ENCODE data around the gene POLR3GL. TPM values are rescaled to one million over a fixed set of nuclear protein-coding genes. Genes with fewer than 3 reads are reported as not detected.

Gene POLR3GL
- polyA plus RNA-seq, 6 donors from 2014 or later: 79.5 to 202 (median 91.7) TPM

- Mint-ChIP-seq H3K9me3 (no peaks in the 10 kb centered on the region), H3K27me3 (no peaks in the 10 kb centered on the region), H3K4me1 (peaks cover 67 to 77% (median 75%) of the 10 kb centered on the region in 3 donors), H3K27ac (peak overlapping the region; percentile 82 to 99 (median 94)), H3K4me3 (peak overlapping the region; percentile 87 to 100 (median 98)), H3K36me3 (peaks cover 41 to 44% of the 10 kb centered on the region in 2 donors)
- DNase-seq (no peak), ATAC-seq (ENCODE audit: low read depth in 2 of 2) (no peak)
Measured at GRCh38 chr1:145994391-145995120, 30.1 kb downstream of the POLR3GL start.

GRCh38 chr1:145995148-145995881 lies 30.8 kb downstream of the POLR3GL start:
- Mint-ChIP-seq H3K27ac (peak overlapping the region; percentile 82 to 99 (median 94)), H3K4me3 (peak overlapping the region; percentile 87 to 100 (median 98)), H3K27me3 (no peaks in the 10 kb centered on the region), H3K36me3 (peaks cover 41 to 44% of the 10 kb centered on the region in 2 donors), H3K9me3 (no peaks in the 10 kb centered on the region), H3K4me1 (peaks cover 70 to 80% (median 76%) of the 10 kb centered on the region in 3 donors)
- ATAC-seq (ENCODE audit: low read depth in 2 of 2) (no peak), DNase-seq (no peak)

DNA sequence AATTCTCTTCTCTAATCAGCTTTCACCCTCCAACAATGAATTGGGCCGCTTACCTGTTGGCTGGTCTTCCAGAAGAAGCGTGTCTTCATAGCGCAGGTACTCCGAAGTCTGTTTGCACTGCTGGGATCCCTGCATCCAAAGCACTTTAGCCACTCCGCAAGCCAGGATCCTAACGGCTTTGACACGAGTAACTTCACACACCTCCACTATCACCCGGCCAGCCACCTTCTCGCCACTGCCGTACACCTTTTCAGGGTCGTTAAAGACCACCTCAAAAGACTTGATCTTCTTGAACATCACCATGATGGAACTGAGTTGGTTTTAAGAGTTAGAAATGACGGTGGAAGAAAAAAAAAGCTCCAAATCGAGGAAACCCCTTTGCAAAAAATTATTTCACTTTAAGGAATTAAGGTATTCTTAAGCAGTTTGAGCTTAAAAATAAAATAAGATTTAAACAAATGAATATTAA lies 31.5 kb downstream of the POLR3GL start:
- DNase-seq (no peak), ATAC-seq (ENCODE audit: low read depth in 2 of 2) (no peak)
- Mint-ChIP-seq H3K4me1 (peaks cover 65 to 73% (median 71%) of the 10 kb centered on the region in 3 donors), H3K36me3 (peaks cover 41 to 44% of the 10 kb centered on the region in 2 donors), H3K4me3 (peak overlapping the region; percentile 87 to 100 (median 98)), H3K9me3 (no peaks in the 10 kb centered on the region), H3K27ac (peak overlapping the region; percentile 81 to 99 (median 96)), H3K27me3 (no peaks in the 10 kb centered on the region)

- Mint-ChIP-seq H3K4me1 (peaks cover 67 to 73% (median 71%) of the 10 kb centered on the region in 3 donors), H3K4me3 (peak within 1 kb of the TSS; percentile 87 to 100 (median 98)), H3K27me3 (no peaks in the 10 kb centered on the region), H3K27ac (peak within 1 kb of the TSS; percentile 94 to 99 (median 98)), H3K36me3 (peaks cover 41 to 44% of the 10 kb centered on the region in 2 donors), H3K9me3 (no peaks in the 10 kb centered on the region)
- peak; percentile 81 to 83 for ATAC-seq (ENCODE audit: low read depth in 2 of 2)
- DNase-seq: peak; percentile 86
Measured at GRCh38 chr1:145996433-145997015, 32.0 kb downstream of the POLR3GL start, which contains the start of gene TXNIP. TXNIP (minus strand) TSS chr1:145996579; CDS start chr1:145996266, 313 bp downstream.

GRCh38 chr1:145997016-145997717 lies 32.7 kb downstream of the POLR3GL start:
- Mint-ChIP-seq H3K27me3 (no peaks in the 10 kb centered on the region), H3K36me3 (peaks cover 41 to 44% of the 10 kb centered on the region in 2 donors), H3K27ac (peak overlapping the region; percentile 94 to 99 (median 98)), H3K4me3 (peak overlapping the region; percentile 87 to 100 (median 98)), H3K9me3 (no peaks in the 10 kb centered on the region), H3K4me1 (peaks cover 63 to 71% (median 71%) of the 10 kb centered on the region in 3 donors)
- ATAC-seq (ENCODE audit: low read depth in 2 of 2) (peak; percentile 48 to 51), DNase-seq (peak; percentile 80)

- H3K27ac Mint-ChIP-seq: peak overlapping the region; percentile 42 to 99 (median 96)
- ATAC-seq (ENCODE audit: low read depth in 2 of 2): no peak
- peaks cover 38 to 40% of the 10 kb centered on the region in 2 donors for H3K36me3 Mint-ChIP-seq
- H3K4me3 Mint-ChIP-seq: peak overlapping the region; percentile 87 to 100 (median 98)
- H3K27me3 Mint-ChIP-seq: no peaks in the 10 kb centered on the region
- H3K4me1 Mint-ChIP-seq: peaks cover 58 to 66% (median 66%) of the 10 kb centered on the region in 3 donors
- no peak for DNase-seq
- H3K9me3 Mint-ChIP-seq: no peaks in the 10 kb centered on the region
Measured at GRCh38 chr1:145997718-145998023, 33.2 kb downstream of the POLR3GL start.

GRCh38 chr1:145999321-146000024 lies 35.0 kb downstream of the POLR3GL start:
- peak overlapping the region; percentile 74 to 100 (median 92) for H3K4me3 Mint-ChIP-seq
- no peaks in the 10 kb centered on the region for H3K27me3 Mint-ChIP-seq
- peaks cover 45 to 62% (median 60%) of the 10 kb centered on the region in 3 donors for H3K4me1 Mint-ChIP-seq
- DNase-seq (peak; percentile 56), ATAC-seq (ENCODE audit: low read depth in 2 of 2) (peak; percentile 44 to 51)
- H3K36me3 Mint-ChIP-seq: peaks cover 21 to 22% of the 10 kb centered on the region in 2 donors
- no peaks in the 10 kb centered on the region for H3K9me3 Mint-ChIP-seq
- peak overlapping the region; percentile 24 to 99 (median 91) for H3K27ac Mint-ChIP-seq

- H3K4me3 Mint-ChIP-seq: peak overlapping the region in 2 of 8 donors; percentile 25 to 30
- H3K27me3 Mint-ChIP-seq: no peaks in the 10 kb centered on the region
- H3K4me1 Mint-ChIP-seq: peaks cover 55 to 75% (median 72%) of the 10 kb centered on the region in 3 donors
- ATAC-seq (ENCODE audit: low read depth in 2 of 2) (no peak), DNase-seq (no peak)
- H3K27ac Mint-ChIP-seq: peak overlapping the region; percentile 30 to 94 (median 61)
- no peaks in the 10 kb centered on the region for H3K36me3 Mint-ChIP-seq
- no peaks in the 10 kb centered on the region for H3K9me3 Mint-ChIP-seq
Measured at GRCh38 chr1:146001709-146002108, 37.2 kb downstream of the POLR3GL start.

GRCh38 chr1:146007489-146008133 lies 43.1 kb downstream of the POLR3GL start:
- DNase-seq (no peak), ATAC-seq (ENCODE audit: low read depth in 2 of 2) (no peak)
- peaks cover 30 to 38% (median 34%) of the 10 kb centered on the region in 3 donors for H3K4me1 Mint-ChIP-seq
- no peaks in the 10 kb centered on the region for H3K36me3 Mint-ChIP-seq
- H3K9me3 Mint-ChIP-seq: peaks cover 0 to 1% (median 0%) of the 10 kb centered on the region in 7 donors
- no peaks in the 10 kb centered on the region for H3K27me3 Mint-ChIP-seq
- H3K27ac Mint-ChIP-seq: peak overlapping the region in 5 of 6 donors; percentile 80 to 96 (median 93)
- H3K4me3 Mint-ChIP-seq: peak overlapping the region in 5 of 8 donors; percentile 67 to 80 (median 74)

DNA sequence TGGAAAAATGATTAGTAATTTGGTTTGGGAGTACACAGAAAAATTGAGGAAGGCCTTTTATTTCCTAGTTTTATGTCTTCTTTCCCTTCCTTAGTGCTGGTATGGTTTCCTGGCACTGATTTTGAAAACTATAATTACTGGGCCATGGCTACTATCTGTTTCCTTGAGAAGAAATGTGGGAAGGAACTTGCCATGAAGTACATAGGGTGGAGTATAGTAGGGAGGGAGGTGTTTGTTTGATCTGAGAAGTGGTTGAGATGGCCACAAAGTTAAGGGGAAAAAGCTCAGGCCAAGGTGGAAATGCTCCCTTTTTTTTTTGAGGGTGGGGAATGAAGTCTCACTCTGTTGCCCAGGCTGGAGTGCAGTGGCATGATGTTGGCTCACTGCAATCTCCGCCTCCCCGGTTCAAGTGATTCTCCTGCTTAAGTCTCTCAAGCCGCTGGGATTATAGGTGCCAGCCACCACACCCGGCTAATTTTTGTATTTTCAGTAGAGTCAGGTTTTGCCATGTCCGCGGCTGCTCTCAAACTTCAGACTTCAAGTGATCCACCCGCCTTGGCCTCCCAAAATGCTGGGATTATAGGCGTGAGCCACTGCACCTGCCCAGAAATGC lies 45.7 kb downstream of the POLR3GL start:
- no peak overlapping the region for H3K27ac Mint-ChIP-seq
- H3K4me1 Mint-ChIP-seq: peaks cover 21 to 29% (median 24%) of the 10 kb centered on the region in 3 donors
- no peaks in the 10 kb centered on the region for H3K27me3 Mint-ChIP-seq
- H3K9me3 Mint-ChIP-seq: peaks cover 0 to 1% (median 0%) of the 10 kb centered on the region in 7 donors
- H3K4me3 Mint-ChIP-seq: no peak overlapping the region
- no peaks in the 10 kb centered on the region for H3K36me3 Mint-ChIP-seq
- ATAC-seq (ENCODE audit: low read depth in 2 of 2): no peak
- no peak for DNase-seq

DNA sequence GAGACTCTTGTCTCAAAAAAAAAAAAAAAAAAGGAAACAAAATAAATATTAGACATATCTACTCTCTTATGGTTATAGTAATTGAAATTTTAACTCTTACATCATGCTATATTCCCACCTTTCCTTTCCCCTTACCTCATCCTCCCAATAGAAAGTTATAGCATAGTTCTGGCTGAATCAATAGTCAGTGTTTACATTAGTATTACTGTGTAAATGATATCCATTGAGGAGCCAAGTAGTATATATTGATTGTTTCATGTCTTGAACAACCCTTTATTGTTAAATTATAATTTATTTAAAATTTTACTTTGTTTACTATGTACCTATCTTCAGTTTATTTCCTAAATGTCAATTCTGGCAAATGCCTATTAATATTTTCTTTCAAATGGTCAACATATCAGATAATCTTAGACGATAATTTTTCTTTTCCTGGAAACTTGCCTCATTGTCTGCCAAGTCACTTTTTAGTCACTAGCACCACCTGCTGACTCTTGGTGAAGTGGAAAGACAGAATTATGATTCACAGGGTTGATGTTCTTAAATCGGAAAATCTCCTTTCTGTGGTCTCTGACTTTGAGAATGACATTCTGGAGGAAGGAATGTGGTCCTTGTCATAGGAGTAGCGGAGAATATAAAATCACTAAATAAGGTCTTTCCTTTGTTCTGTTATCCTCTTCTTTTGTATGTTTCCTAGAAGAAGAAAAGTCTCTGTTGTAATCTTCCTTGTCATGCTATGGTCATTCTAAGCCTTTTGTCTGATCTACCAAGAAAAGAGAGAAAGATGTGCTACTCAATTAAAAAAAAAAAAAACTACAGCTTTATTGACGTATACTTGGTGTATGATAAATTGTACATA lies 48.4 kb downstream of the POLR3GL start:
- H3K9me3 Mint-ChIP-seq: no peaks in the 10 kb centered on the region
- peak; percentile 64 for DNase-seq
- H3K4me1 Mint-ChIP-seq: peaks cover 0 to 5% (median 4%) of the 10 kb centered on the region in 3 donors
- peaks cover 9 to 24% (median 19%) of the 10 kb centered on the region in 3 donors for H3K27me3 Mint-ChIP-seq
- no peaks in the 10 kb centered on the region for H3K36me3 Mint-ChIP-seq
- ATAC-seq (ENCODE audit: low read depth in 2 of 2): peak; percentile 61 to 74
- no peak overlapping the region for H3K4me3 Mint-ChIP-seq
- peak overlapping the region in 1 of 6 donors; percentile 48 for H3K27ac Mint-ChIP-seq
